ENCODE results near the gene EPHB3. TPM values are rescaled to one million over a fixed set of nuclear protein-coding genes. Genes with fewer than 3 reads are reported as not detected.

EPHB3 gene
- total and polyA plus RNA-seq, 8 donors, result 2.9 to 33.3 (median 22.7) TPM

- Histone ChIP-seq H3K27ac (peak overlapping the region; percentile 67 to 90 (median 81)), H3K4me1 (peaks cover 62 to 78% (median 72%) of the 10 kb centered on the region in 4 donors), H3K9me3 (no peaks in the 10 kb centered on the region), H3K4me3 (peak overlapping the region; percentile 46 to 88 (median 53)), H3K36me3 (peaks cover 0 to 20% (median 16%) of the 10 kb centered on the region in 4 donors), H3K27me3 (peaks cover 0 to 23% (median 6%) of the 10 kb centered on the region in 3 donors)
- 1 to 8% (median 4%) methylated on average over 30 to 68 of the region's 68 CpGs for WGBS, 5 donors
- intact Hi-C loops (cut with DNase I; ENCODE audit: low total_unique reads), result no loop called here
- peak; percentile 77 to 97 for DNase-seq
- TF ChIP-seq CTCF (IDR thresholded peaks at IDR 0.05) (no peak), POLR2AphosphoS5 (IDR thresholded peaks at IDR 0.05) (peak in 2 of 3 donors; percentile 42 to 50)
These were observed 7.6 kb downstream of the EPHB3 start for GRCh38 chr3:184568924-184569829.

GRCh38 chr3:184570035-184570434, 8.4 kb downstream of the EPHB3 start:
- no peak for DNase-seq
- Histone ChIP-seq H3K27me3 (peaks cover 0 to 23% (median 6%) of the 10 kb centered on the region in 3 donors), H3K9me3 (no peaks in the 10 kb centered on the region), H3K36me3 (peaks cover 4 to 28% (median 24%) of the 10 kb centered on the region in 4 donors), H3K4me3 (no peak overlapping the region), H3K4me1 (peaks cover 53 to 78% (median 70%) of the 10 kb centered on the region in 4 donors), H3K27ac (peak overlapping the region in 2 of 5 donors; percentile 81 to 90)
- no peak for TF ChIP-seq CTCF (IDR thresholded peaks at IDR 0.05)
- no peak for TF ChIP-seq POLR2A (IDR thresholded peaks at IDR 0.05)
- no peak for TF ChIP-seq POLR2AphosphoS5 (IDR thresholded peaks at IDR 0.05)
- TF ChIP-seq EP300 (IDR thresholded peaks at IDR 0.05), result no peak
- WGBS, 5 donors, result 37 to 69% (median 50%) methylated on average over 3 of the region's 3 CpGs
- intact Hi-C loops (cut with DNase I; ENCODE audit: low total_unique reads), result no loop called here

GRCh38 chr3:184570489-184570888, 8.9 kb downstream of the EPHB3 start:
- no peak for TF ChIP-seq POLR2AphosphoS5 (IDR thresholded peaks at IDR 0.05)
- TF ChIP-seq CTCF (IDR thresholded peaks at IDR 0.05), result no peak
- no peak for TF ChIP-seq POLR2A (IDR thresholded peaks at IDR 0.05)
- TF ChIP-seq EP300 (IDR thresholded peaks at IDR 0.05), result no peak
- H3K4me1 ChIP-seq, result peaks cover 49 to 77% (median 65%) of the 10 kb centered on the region in 4 donors
- no peaks in the 10 kb centered on the region for H3K9me3 ChIP-seq
- peaks cover 0 to 23% (median 6%) of the 10 kb centered on the region in 3 donors for H3K27me3 ChIP-seq
- intact Hi-C loops (cut with DNase I; ENCODE audit: low total_unique reads), result no loop called here
- WGBS, 5 donors, result 46 to 83% (median 55%) methylated on average over 4 to 6 of the region's 6 CpGs
- peak overlapping the region in 1 of 5 donors; percentile 24 for H3K27ac ChIP-seq
- peaks cover 8 to 33% (median 29%) of the 10 kb centered on the region in 4 donors for H3K36me3 ChIP-seq
- H3K4me3 ChIP-seq, result no peak overlapping the region
- no peak for DNase-seq

GRCh38 chr3:184571750-184572377, 10.3 kb downstream of the EPHB3 start:
- 51 to 68% (median 60%) methylated on average over 12 of the region's 12 CpGs for WGBS, 5 donors
- intact Hi-C loops (cut with DNase I; ENCODE audit: low total_unique reads), result no loop called here
- Histone ChIP-seq H3K27ac (no peak overlapping the region), H3K4me3 (no peak overlapping the region), H3K9me3 (no peaks in the 10 kb centered on the region), H3K27me3 (peaks cover 0 to 23% (median 6%) of the 10 kb centered on the region in 3 donors), H3K4me1 (peaks cover 35 to 63% (median 52%) of the 10 kb centered on the region in 4 donors), H3K36me3 (peaks cover 18 to 47% (median 43%) of the 10 kb centered on the region in 4 donors)
- DNase-seq, result no peak
- no peak for TF ChIP-seq POLR2A (IDR thresholded peaks at IDR 0.05)
- no peak for TF ChIP-seq EP300 (IDR thresholded peaks at IDR 0.05)
- no peak for TF ChIP-seq POLR2AphosphoS5 (IDR thresholded peaks at IDR 0.05)
- TF ChIP-seq CTCF (IDR thresholded peaks at IDR 0.05), result no peak
